IPS-18a (cell line): Measurements from ENCODE around the gene KLHDC4.
"Not testable (repeated sequence)": the region's sequence is repeated elsewhere in the genome, so short reads cannot be mapped to it uniquely, and the experiment has no call there.

ENCODE experiments used
- H3K27ac ChIP-seq: one replicate; pipeline ENCODE4 v1.5.1; 2013; ENCODE audit warnings: low read length
- H3K27me3 ChIP-seq: one replicate; pipeline ENCODE4 v1.6.1; 2013; ENCODE audit warnings: mild to moderate bottlenecking, low read length; ENCODE audit not compliant: control insufficient read depth, insufficient read depth
- H3K36me3 ChIP-seq: one replicate; pipeline ENCODE4 v1.6.1; 2013; ENCODE audit warnings: low read depth, low read length; ENCODE audit not compliant: control insufficient read depth
- H3K4me1 ChIP-seq: one replicate; pipeline ENCODE4 v1.6.1; 2013; ENCODE audit warnings: low read depth, low read length; ENCODE audit not compliant: control insufficient read depth
- H3K4me3 ChIP-seq: one replicate; pipeline ENCODE4 v1.5.1; 2013; ENCODE audit warnings: low read length
- H3K9ac ChIP-seq: one replicate; pipeline ENCODE4 v1.6.1; 2013; ENCODE audit warnings: mild to moderate bottlenecking, low read length, moderate library complexity
- H3K9me3 ChIP-seq: one replicate; pipeline ENCODE4 v1.6.1; 2013; ENCODE audit warnings: low read depth, low read length; ENCODE audit not compliant: control insufficient read depth

Gene KLHDC4

DNA sequence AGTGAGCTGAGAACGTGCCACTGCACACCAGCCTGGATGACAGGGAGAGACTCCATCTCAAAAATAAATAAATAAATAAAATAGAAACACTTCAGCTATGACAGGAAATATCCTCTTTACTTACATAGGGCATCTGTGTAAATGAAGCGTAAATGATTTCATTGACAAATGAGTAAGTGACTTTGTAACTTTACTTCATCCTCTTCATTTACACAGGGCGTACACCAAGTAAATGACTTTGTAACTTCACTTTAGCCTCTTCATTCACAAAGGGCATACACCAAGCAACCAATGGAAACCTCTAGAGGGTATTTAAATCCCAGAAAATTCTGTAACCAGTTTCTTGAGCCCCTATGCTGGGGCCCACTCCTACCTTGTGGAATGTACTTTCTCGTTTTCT lies 16.2 kb upstream of the KLHDC4 start:
- peaks cover 11% of the 10 kb centered on the region for H3K4me1 ChIP-seq
- no peaks in the 10 kb centered on the region for H3K9me3 ChIP-seq
- H3K4me3 ChIP-seq: no peak overlapping the region
- no peak overlapping the region for H3K9ac ChIP-seq
- no peak overlapping the region for H3K27ac ChIP-seq
- H3K27me3 ChIP-seq: no peaks in the 10 kb centered on the region
- H3K36me3 ChIP-seq: no peaks in the 10 kb centered on the region

DNA sequence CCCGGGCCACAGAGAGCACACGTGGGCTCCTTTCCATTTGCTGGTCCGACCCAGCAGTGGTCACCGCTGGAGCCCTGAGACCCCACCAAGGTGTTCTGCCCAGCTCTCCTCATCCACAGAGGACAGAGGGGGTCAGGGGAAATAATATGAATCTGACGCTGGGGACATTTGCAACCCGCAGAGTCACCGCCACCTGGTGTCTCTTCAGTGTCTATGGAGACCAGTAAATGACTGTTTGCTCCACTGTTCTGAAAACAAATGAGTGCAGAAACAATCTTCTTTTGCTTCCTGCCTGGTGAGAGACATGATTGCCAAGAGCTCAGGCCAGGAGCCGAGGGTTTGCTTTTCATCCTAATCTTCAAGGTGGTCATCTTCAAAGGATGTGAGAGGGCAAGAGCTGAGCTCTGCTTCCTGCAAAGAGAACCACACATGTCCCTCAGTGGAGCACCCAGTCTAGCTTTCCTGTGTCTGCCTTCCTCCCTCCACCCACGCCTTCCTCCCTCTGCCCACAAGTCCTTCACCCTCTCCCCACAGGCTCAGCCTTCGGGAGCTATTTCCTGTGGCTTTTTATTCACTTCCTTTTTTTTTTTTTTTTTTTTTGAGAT lies 14.7 kb upstream of the KLHDC4 start:
- H3K36me3 ChIP-seq: no peaks in the 10 kb centered on the region
- H3K27me3 ChIP-seq: no peaks in the 10 kb centered on the region
- peaks cover 11% of the 10 kb centered on the region for H3K4me1 ChIP-seq
- no peak overlapping the region for H3K27ac ChIP-seq
- H3K9me3 ChIP-seq: no peaks in the 10 kb centered on the region
- H3K4me3 ChIP-seq: no peak overlapping the region
- H3K9ac ChIP-seq: no peak overlapping the region

DNA sequence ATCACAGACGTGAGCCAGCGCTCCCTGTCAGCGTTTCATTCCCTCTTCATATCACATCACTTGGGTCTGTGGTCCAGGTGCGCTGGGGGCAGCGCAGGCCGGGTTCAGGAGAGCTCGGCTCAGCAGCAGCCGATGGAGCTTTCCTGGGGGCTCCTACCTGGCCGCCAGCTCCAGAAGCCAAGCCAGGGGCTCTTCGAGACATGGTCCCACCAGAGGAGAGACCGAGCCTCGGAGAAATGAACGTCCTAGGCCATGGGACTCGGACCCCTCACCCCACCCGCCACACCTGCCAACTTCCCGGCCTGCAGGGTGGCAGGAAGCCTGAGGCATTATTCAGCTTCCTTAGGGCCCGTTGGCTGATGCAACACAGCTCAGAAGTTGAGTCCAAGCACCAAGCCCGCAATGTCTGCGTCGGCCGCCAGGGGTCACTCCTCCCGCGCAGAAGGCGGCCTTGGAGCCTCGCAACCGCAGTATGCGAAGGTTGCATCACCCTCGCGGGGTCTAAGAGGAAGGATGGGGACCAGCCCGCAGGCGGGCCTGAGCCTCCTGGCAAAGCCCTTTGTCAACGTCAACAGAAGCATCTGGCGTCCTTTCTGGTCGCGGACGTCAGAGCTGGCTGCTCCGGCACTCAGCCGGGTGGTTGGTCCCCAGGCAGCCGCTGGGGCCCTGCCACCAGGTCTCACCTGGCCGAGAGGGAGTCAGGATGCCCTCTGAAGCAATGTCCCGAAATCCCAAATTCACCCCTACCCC lies 13.2 kb upstream of the KLHDC4 start:
- peaks cover 11% of the 10 kb centered on the region for H3K4me1 ChIP-seq
- H3K27me3 ChIP-seq: no peaks in the 10 kb centered on the region
- peak overlapping the region; percentile 92 for H3K9ac ChIP-seq
- H3K36me3 ChIP-seq: no peaks in the 10 kb centered on the region
- no peaks in the 10 kb centered on the region for H3K9me3 ChIP-seq
- no peak overlapping the region for H3K4me3 ChIP-seq
- H3K27ac ChIP-seq: peak overlapping the region; percentile 91

DNA sequence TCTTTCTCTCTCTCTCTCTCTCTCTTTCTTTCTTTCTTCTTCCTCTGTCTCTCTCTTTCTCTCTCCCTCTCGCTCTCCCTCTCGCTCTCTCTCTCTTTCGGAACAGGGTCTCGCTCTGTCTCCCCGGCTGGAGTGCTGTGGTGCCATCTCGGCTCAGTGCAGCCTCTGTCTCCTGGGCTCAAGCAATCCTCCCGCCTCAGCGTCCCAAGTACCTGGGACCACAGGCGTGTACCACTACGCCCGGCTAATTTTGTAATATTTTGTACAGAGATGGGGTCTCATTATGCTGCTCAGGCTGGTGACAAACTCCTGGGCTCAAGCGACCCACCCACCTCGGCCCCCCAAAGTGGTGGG lies 12.7 kb upstream of the KLHDC4 start:
- peak overlapping the region; percentile 91 for H3K27ac ChIP-seq
- no peaks in the 10 kb centered on the region for H3K27me3 ChIP-seq
- no peaks in the 10 kb centered on the region for H3K9me3 ChIP-seq
- H3K4me3 ChIP-seq: no peak overlapping the region
- no peaks in the 10 kb centered on the region for H3K36me3 ChIP-seq
- peak overlapping the region; percentile 92 for H3K9ac ChIP-seq
- H3K4me1 ChIP-seq: peaks cover 11% of the 10 kb centered on the region

DNA sequence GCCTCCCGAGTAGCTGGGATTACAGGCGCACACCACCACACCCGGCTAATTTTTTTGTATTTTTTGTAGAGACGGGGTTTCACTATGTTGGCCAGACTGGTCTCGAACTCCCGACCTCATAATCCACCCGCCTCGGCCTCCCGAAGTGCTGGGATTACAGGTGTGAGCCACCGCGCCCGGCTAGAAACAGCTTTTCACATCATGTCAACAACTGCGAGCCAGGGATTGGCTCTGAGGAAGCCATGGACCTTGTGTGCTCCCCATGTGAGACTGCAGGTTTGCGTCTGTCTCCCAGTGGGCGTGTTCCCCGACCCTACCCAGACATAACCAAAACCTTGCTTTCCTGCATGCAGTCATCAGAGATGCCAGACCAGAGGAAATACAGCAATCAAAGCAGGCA lies 8.1 kb upstream of the KLHDC4 start:
- not testable (repeated sequence) for H3K4me3 ChIP-seq, H3K27me3 ChIP-seq, H3K9me3 ChIP-seq, H3K4me1 ChIP-seq, H3K36me3 ChIP-seq, H3K9ac ChIP-seq, H3K27ac ChIP-seq

DNA sequence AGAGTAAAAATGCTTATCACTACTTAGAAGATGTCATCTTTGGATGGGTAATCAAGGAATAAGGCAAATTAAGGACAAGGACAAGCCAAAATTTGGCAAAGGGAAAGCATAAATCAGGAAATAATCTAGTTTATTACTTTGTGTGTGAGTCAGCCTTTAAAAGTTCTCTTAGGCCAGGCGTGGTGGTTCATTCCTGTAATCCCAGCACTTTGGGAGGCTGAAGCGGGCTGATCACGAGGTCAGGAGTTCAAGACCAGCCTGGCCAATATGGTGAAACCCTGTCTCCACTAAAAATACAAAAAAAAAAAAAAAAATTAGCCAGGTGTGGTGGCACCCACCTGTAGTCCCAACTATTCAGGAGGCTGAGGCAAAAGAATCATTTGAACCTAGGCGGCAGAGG lies 1.7 kb upstream of the KLHDC4 start:
- not testable (repeated sequence) for H3K27me3 ChIP-seq, H3K9ac ChIP-seq, H3K4me1 ChIP-seq, H3K4me3 ChIP-seq, H3K9me3 ChIP-seq, H3K27ac ChIP-seq
- H3K36me3 ChIP-seq: peaks cover 14% of the 10 kb centered on the region

DNA sequence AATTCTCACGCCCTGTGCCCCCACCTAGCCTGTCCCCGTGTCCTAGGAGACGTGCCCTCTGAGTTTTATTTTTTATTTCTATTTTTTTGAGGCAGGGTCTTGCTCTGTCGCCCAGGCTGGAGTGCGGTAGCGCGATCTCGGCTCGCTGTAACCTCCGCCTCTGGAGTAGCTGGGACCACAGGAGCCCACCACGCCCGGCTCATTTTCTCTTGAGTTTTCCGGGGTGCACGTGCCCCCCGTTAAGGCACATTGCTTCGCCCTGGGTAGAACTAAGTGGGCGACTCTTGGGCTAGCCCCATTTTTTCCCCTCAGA lies 655 bp upstream of the KLHDC4 start:
- peak overlapping the region; percentile 84 for H3K9ac ChIP-seq
- peak overlapping the region; percentile 59 for H3K27ac ChIP-seq
- H3K4me3 ChIP-seq: peak overlapping the region; percentile 86
- no peaks in the 10 kb centered on the region for H3K4me1 ChIP-seq
- no peaks in the 10 kb centered on the region for H3K27me3 ChIP-seq
- H3K9me3 ChIP-seq: no peaks in the 10 kb centered on the region
- peaks cover 18% of the 10 kb centered on the region for H3K36me3 ChIP-seq

DNA sequence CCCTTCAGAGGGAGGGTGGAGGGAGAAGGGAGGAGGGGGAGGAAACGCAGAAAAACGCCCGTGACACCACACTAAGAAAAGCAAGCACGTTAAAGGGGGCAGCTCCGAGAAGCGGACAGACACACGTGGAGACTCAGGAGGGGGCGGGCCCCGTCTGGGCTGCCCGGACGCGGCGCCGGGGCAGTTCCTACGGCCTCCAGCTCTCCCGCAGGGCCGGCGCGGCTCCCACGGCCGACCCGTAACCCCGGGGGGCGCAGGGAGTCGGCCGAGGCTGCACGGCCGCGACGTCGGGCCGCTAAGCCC lies 362 bp downstream of the KLHDC4 start:
- Histone ChIP-seq H3K27ac (no peak overlapping the region), H3K4me1 (no peaks in the 10 kb centered on the region), H3K9ac (peak overlapping the region; percentile 84), H3K4me3 (peak overlapping the region; percentile 86), H3K9me3 (no peaks in the 10 kb centered on the region), H3K36me3 (peaks cover 24% of the 10 kb centered on the region), H3K27me3 (no peaks in the 10 kb centered on the region)

DNA sequence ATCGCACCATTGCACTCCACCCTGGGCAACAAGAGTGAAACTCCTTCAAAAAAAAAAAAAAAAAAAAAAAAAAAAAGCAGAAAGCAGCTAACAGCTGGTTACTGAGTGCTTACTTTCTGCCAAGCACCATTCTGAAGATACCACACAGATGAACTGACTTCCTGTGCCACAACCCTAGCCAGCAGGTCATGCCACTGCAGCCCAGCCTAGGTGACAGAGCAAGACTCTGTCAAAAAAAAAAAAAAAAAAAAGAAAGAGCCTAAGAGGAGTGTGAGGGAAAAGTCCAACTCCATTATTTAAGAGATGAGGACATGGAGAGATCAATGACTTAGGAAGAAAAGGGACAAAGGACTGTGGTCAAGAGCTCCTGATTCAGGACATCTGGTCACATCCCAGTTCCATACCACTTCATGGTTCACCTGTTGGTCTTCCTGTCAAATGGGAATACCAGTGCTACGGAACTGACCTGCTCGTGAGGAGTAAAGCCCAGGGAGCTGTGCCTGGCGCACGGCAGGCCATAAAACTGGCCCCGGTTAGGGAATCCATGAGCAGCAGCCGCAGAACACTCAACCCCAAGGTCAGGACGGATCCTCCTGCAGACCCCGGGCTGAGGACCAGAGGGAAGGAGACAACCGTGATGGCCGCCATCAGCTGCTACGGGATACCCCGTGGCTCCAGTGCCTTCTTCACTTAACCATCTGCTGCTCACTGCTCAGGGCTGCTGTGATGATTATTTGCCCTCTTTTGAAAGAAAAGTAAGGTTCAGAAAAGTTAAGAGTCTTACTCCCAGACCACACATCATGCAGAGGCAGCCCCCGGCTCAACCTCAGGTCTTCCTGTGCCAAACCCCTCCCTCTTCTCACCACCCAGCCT lies 950 bp downstream of the KLHDC4 start:
- Histone ChIP-seq H3K27me3 (no peaks in the 10 kb centered on the region), H3K9ac (peak overlapping the region; percentile 84), H3K4me1 (no peaks in the 10 kb centered on the region), H3K9me3 (no peaks in the 10 kb centered on the region), H3K27ac (no peak overlapping the region), H3K4me3 (peak overlapping the region; percentile 86), H3K36me3 (peaks cover 24% of the 10 kb centered on the region)

DNA sequence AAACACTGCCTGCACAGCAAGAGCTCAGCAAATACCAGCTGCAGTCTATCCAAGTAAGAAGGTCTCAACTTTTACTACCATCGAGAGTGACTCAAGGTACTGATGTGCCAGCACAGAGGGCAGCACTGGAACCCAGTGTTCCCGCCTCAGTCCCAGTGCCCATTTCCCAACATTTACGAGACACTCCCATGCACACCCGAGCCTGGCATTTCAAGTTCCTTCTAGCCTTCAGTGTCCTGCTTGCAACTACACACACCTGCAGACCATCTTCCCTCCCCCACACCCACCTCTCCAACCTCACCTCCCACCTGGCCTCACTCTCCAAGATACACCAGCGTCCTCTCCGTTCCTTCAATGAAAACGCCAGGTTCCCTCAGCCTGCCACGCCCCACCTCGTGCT lies 3.2 kb downstream of the KLHDC4 start:
- Histone ChIP-seq H3K27ac (no peak overlapping the region), H3K27me3 (no peaks in the 10 kb centered on the region), H3K4me3 (no peak overlapping the region), H3K9me3 (no peaks in the 10 kb centered on the region), H3K36me3 (peaks cover 32% of the 10 kb centered on the region), H3K4me1 (no peaks in the 10 kb centered on the region), H3K9ac (no peak overlapping the region)

DNA sequence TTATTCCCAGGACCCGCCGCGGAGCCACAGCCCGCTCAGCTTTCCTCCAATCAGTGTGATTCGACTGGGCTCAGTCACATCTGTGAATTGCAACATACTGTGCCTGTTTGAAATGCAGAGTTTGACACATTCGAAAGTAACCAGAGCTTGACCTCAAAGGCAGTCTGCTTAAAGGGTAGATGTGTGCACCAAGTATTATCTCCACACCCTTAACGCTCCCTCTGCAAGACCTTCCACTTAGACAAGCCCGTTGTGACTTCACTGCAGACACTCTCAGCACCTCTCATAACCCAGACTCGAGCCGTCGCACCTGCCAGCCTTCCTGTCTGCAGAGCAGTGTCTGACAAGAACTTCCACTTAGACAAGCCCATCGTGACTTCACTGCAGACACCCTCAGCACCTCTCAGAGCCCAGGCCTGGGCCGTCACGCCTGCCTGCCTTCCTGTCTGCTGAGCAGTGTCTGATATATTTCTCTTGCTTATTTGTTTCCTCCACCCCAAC lies 3.7 kb downstream of the KLHDC4 start:
- Histone ChIP-seq H3K4me3 (no peak overlapping the region), H3K9me3 (no peaks in the 10 kb centered on the region), H3K27ac (no peak overlapping the region), H3K4me1 (no peaks in the 10 kb centered on the region), H3K9ac (no peak overlapping the region), H3K27me3 (no peaks in the 10 kb centered on the region), H3K36me3 (peaks cover 34% of the 10 kb centered on the region)
